SK-N-SH (cell line): ENCODE data around the gene SLCO3A1. TPM values are rescaled to one million over a fixed set of nuclear protein-coding genes. Genes with fewer than 3 reads are reported as not detected.

Experiments
- CTCF ChIA-PET: fragments of 300-600, 350-600 bp; formaldehyde crosslinking; extraction: SDS; loops from one replicate; lab custom pipeline; 2021; lab: Yijun Ruan, JAX
- POLR2A ChIA-PET: fragments of 350-600 bp; sonication (Branson Sonifier 250); formaldehyde crosslinking; extraction: SDS; loops from one replicate; lab custom pipeline; 2020; ENCODE audit warnings: antibody characterized with exemption, inconsistent platforms; lab: Yijun Ruan, JAX
- DNase-seq: peaks from one replicate; pipeline ENCODE4 v3.0.0; 2012
- H2AFZ ChIP-seq: fragments of 200-600 bp; sonication (generic); 2 replicates; pipeline ENCODE4 v1.8.1; 2016; ENCODE audit warnings: antibody characterized with exemption, mild to moderate bottlenecking, low read depth
- H3F3A ChIP-seq: fragments of 200-600 bp; sonication (generic); replicated peaks from 2 replicates; pipeline ENCODE3; 2016; ENCODE audit warnings: antibody characterized with exemption, mild to moderate bottlenecking; ENCODE audit not compliant: insufficient read depth
- H3K27ac ChIP-seq, 2 experiments: fragments of 200-500 bp in 1 of 2; fragments of 200-600 bp in 1 of 2; sonication (Bioruptor generic) in 1 of 2; sonication (generic), shearing (Covaris generic) in 1 of 2; 2 replicates each; pipeline versions ENCODE4 v1.5.1 to v1.6.1; 2014 to 2016; ENCODE audit warnings: low read depth in 2 of 2, inconsistent platforms in 1 of 2, low read length in 1 of 2, mild to moderate bottlenecking in 1 of 2, mixed read lengths in 1 of 2
- H3K27me3 ChIP-seq: fragments of 200-600 bp; sonication (generic), shearing (Covaris generic); 2 replicates; pipeline ENCODE4 v1.6.1; 2016; ENCODE audit warnings: mixed run types; ENCODE audit not compliant: insufficient read depth
- H3K36me3 ChIP-seq, 2 experiments: fragments of 200-500 bp in 1 of 2; fragments of 200-600 bp in 1 of 2; sonication (Bioruptor generic) in 1 of 2; sonication (generic) in 1 of 2; replicated peaks in 1 of 2; 2 replicates each; pipeline versions ENCODE3 to v1.5.1; 2014 to 2016; ENCODE audit warnings: low read length in 1 of 2, mild to moderate bottlenecking in 1 of 2; ENCODE audit not compliant: insufficient read depth in 2 of 2, control insufficient read depth in 1 of 2
- H3K4me1 ChIP-seq, 2 experiments: fragments of 200-500 bp in 1 of 2; fragments of 200-600 bp in 1 of 2; sonication (Bioruptor generic) in 1 of 2; sonication (generic), shearing (Covaris generic) in 1 of 2; 2 replicates each; pipeline versions ENCODE4 v1.5.1 to v1.6.1; 2014 to 2016; ENCODE audit warnings: low read depth in 1 of 2, low read length in 1 of 2, mixed run types in 1 of 2; ENCODE audit not compliant: insufficient read depth in 2 of 2, control insufficient read depth in 1 of 2
- H3K4me2 ChIP-seq: fragments of 200-600 bp; sonication (generic), shearing (Covaris generic); 2 replicates; pipeline ENCODE4 v1.6.1; 2017; ENCODE audit warnings: mixed run types
- H3K4me3 ChIP-seq, 2 experiments: fragments of 200-500 bp in 1 of 2; fragments of 200-600 bp in 1 of 2; sonication (Bioruptor generic) in 1 of 2; sonication (generic), shearing (Covaris generic) in 1 of 2; 2 replicates each; pipeline versions ENCODE4 v1.5.1 to v1.8.1; 2014 to 2016; ENCODE audit warnings: low read depth in 2 of 2, inconsistent platforms in 1 of 2, low read length in 1 of 2, mild to moderate bottlenecking in 1 of 2, mixed read lengths in 1 of 2, moderate library complexity in 1 of 2
- H3K79me2 ChIP-seq: fragments of 200-600 bp; sonication (generic); 2 replicates; pipeline ENCODE4 v1.8.1; 2017; ENCODE audit warnings: mild to moderate bottlenecking; ENCODE audit not compliant: insufficient read depth
- H3K9ac ChIP-seq: fragments of 200-600 bp; sonication (generic); 2 replicates; pipeline ENCODE4 v1.6.1; 2017; ENCODE audit warnings: mixed run types
- H3K9me2 ChIP-seq: fragments of 200-600 bp; sonication (generic); 2 replicates; pipeline ENCODE4 v1.6.1; 2017; ENCODE audit warnings: mixed run types
- H3K9me3 ChIP-seq: fragments of 200-600 bp; sonication (generic); 2 replicates; pipeline ENCODE4 v1.6.1; 2017; ENCODE audit warnings: mixed run types, mild to moderate bottlenecking, moderate library complexity
- H4K20me1 ChIP-seq: fragments of 200-600 bp; sonication (generic); 2 replicates; pipeline ENCODE4 v1.6.1; 2017; ENCODE audit warnings: mild to moderate bottlenecking, mixed run types; ENCODE audit not compliant: insufficient read depth
- CHD2 ChIP-seq: fragments of 150-350 bp; IDR thresholded peaks from 2 replicates; pipeline ENCODE4 v1.6.1; 2018; ENCODE audit warnings: low read length; ENCODE audit not compliant: partially characterized antibody
- CTCF ChIP-seq: fragments of 200-600 bp; sonication (generic); IDR thresholded peaks from 2 replicates; pipeline ENCODE4 v1.6.1; 2017; ENCODE audit warnings: antibody characterized with exemption, mild to moderate bottlenecking, moderate library complexity
- EZH2phosphoT487 ChIP-seq: fragments of 200-600 bp; sonication (generic); IDR thresholded peaks from 2 replicates; pipeline ENCODE4 v1.6.1; 2017; ENCODE audit warnings: low read depth, mixed run types, mild to moderate bottlenecking, antibody characterized with exemption, moderate library complexity, borderline replicate concordance
- FOSL2 ChIP-seq: IDR thresholded peaks from 2 replicates; pipeline ENCODE4 v1.4.0; 2012; ENCODE audit warnings: low read depth, mild to moderate bottlenecking, moderate library complexity, borderline replicate concordance
- GABPA ChIP-seq: IDR thresholded peaks from 2 replicates; pipeline ENCODE4 v1.4.0; 2012; ENCODE audit warnings: low read depth, mild to moderate bottlenecking
- MXI1 ChIP-seq: IDR thresholded peaks from 2 replicates; pipeline ENCODE4 v1.6.1; 2012; ENCODE audit warnings: mild to moderate bottlenecking, low read depth, low read length, improper control_type of control experiment
- NRF1 ChIP-seq: IDR thresholded peaks from 2 replicates; pipeline ENCODE4 v1.6.1; 2012; ENCODE audit warnings: low read depth, mild to moderate bottlenecking, low read length
- PBX3 ChIP-seq: IDR thresholded peaks from 2 replicates; pipeline ENCODE4; 2012
- SMC3 ChIP-seq: IDR thresholded peaks from 2 replicates; pipeline ENCODE4 v1.6.1; 2012; ENCODE audit warnings: low read depth, low read length, improper control_type of control experiment
- TCF12 ChIP-seq: IDR thresholded peaks from 2 replicates; pipeline ENCODE4 v1.4.0; 2012
- TEAD4 ChIP-seq: IDR thresholded peaks from 2 replicates; pipeline ENCODE4 v1.4.0; 2012; ENCODE audit warnings: mild to moderate bottlenecking, borderline replicate concordance; ENCODE audit not compliant: insufficient read depth
- USF1 ChIP-seq: IDR thresholded peaks from 2 replicates; pipeline ENCODE4 v1.4.0; 2012; ENCODE audit warnings: low read depth, borderline replicate concordance
- USF2 ChIP-seq: fragments of 150-350 bp; IDR thresholded peaks from 2 replicates; pipeline ENCODE4 v1.6.1; 2017; ENCODE audit warnings: antibody characterized with exemption, low read length, low read depth, borderline replicate concordance
- YY1 ChIP-seq: IDR thresholded peaks from 2 replicates; pipeline ENCODE4 v1.4.0; 2012; ENCODE audit warnings: low read depth, mild to moderate bottlenecking
- ZBTB33 ChIP-seq: IDR thresholded peaks from 2 replicates; pipeline ENCODE4 v1.4.0; 2012; ENCODE audit warnings: low read depth, borderline replicate concordance
- WGBS: methylation state at CpG from one replicate; pipeline ENCODE4 v1.1.6; 2017; ENCODE audit warnings: low lambda C conversion rate; 5-methylcytosine and 5-hydroxymethylcytosine counted together
- polyA plus RNA-seq, 3 experiments: library from polyadenylated mRNA; depleted of rRNA; stranded (reverse); fragments of >200 nt; gene quantifications; 2 replicates each; pipeline ENCODE4 v1.2.3, GENCODE V29; 2012

SLCO3A1 gene
- polyA plus RNA-seq, 1 of the 3 experiments (the other 2 are of a cell fraction), result 19.7 TPM

GRCh38 chr15:91911844-91912243, 58.3 kb downstream of the SLCO3A1 start:
- POLR2A ChIA-PET, result no interaction called here

GRCh38 chr15:91912336-91912735, 58.8 kb downstream of the SLCO3A1 start:
- Histone ChIP-seq H3K9me3 (no peaks in the 10 kb centered on the region), H3K27me3 (no peaks in the 10 kb centered on the region), H3K4me1 (peaks cover 5 to 7% of the 10 kb centered on the region in 2 experiments; a peak in 2 of 4 replicates), H3K4me2 (no peak overlapping the region), H3F3A (peaks cover 6% of the 10 kb centered on the region), H3K79me2 (no peaks in the 10 kb centered on the region; the same call in 1 of the 2 replicates), H4K20me1 (no peaks in the 10 kb centered on the region), H3K4me3 (no peak overlapping the region), H3K36me3 (peaks cover 3 to 5% of the 10 kb centered on the region in 2 experiments), H3K27ac (no peak overlapping the region), H3K9me2 (no peaks in the 10 kb centered on the region), H3K9ac (no peak overlapping the region), H2AFZ (no peak overlapping the region)
- ChIA-PET POLR2A (no interaction called here), CTCF (interaction anchor here (1.5 kb wide), 1 partner anchor 166 kb away, joined by 5 read pairs; no protein-coding TSS in a partner anchor)
- WGBS, result 93% methylated on average over 4 of the region's 4 CpGs
- DNase-seq, result no peak
- TF ChIP-seq USF1 (no peak), EZH2phosphoT487 (no peak), USF2 (no peak), GABPA (no peak), CHD2 (no peak), NRF1 (no peak), CTCF (no peak), TEAD4 (no peak)

More at GRCh38 chr15:91911844-91912243, 58.3 kb downstream of the SLCO3A1 start:
- H3K9me3 ChIP-seq, result no peaks in the 10 kb centered on the region
- CTCF ChIA-PET, result no interaction called here
- H4K20me1 ChIP-seq, result no peaks in the 10 kb centered on the region
- no peaks in the 10 kb centered on the region for H3K9me2 ChIP-seq
- H3K4me3 ChIP-seq, result no peak overlapping the region
- H3F3A ChIP-seq, result peaks cover 6% of the 10 kb centered on the region
- no peaks in the 10 kb centered on the region; the same call in 1 of the 2 replicates for H3K79me2 ChIP-seq
- H3K27ac ChIP-seq, result no peak overlapping the region
- H2AFZ ChIP-seq, result no peak overlapping the region
- DNase-seq, result no peak
- H3K9ac ChIP-seq, result no peak overlapping the region
- H3K4me2 ChIP-seq, result no peak overlapping the region
- TF ChIP-seq TCF12 (no peak), EZH2phosphoT487 (no peak), PBX3 (no peak), ZBTB33 (no peak), MXI1 (no peak), NRF1 (no peak), SMC3 (no peak), FOSL2 (no peak), CHD2 (no peak), YY1 (no peak)
- TF ChIP-seq, all 33 proteins: peak for 0
- peaks cover 5 to 7% of the 10 kb centered on the region in 2 experiments; a peak in 2 of 4 replicates for H3K4me1 ChIP-seq
- peaks cover 0 to 5% of the 10 kb centered on the region in 2 experiments for H3K36me3 ChIP-seq
- 94% methylated on average over 7 of the region's 7 CpGs for WGBS
- no peaks in the 10 kb centered on the region for H3K27me3 ChIP-seq
